GM19468 (cell line): ENCODE measurements around the gene HOXA6.

Source experiments
- ATAC-seq: cut with Tn5 transposase; IDR thresholded peaks from one replicate; pipeline ENCODE4 v1.9.1; 2021; ENCODE audit warnings: mild to moderate bottlenecking, moderate library complexity, moderate number of reproducible peaks; ENCODE audit not compliant: unreplicated experiment; ENCODE audit errors: extremely low read depth

Gene HOXA6

DNA sequence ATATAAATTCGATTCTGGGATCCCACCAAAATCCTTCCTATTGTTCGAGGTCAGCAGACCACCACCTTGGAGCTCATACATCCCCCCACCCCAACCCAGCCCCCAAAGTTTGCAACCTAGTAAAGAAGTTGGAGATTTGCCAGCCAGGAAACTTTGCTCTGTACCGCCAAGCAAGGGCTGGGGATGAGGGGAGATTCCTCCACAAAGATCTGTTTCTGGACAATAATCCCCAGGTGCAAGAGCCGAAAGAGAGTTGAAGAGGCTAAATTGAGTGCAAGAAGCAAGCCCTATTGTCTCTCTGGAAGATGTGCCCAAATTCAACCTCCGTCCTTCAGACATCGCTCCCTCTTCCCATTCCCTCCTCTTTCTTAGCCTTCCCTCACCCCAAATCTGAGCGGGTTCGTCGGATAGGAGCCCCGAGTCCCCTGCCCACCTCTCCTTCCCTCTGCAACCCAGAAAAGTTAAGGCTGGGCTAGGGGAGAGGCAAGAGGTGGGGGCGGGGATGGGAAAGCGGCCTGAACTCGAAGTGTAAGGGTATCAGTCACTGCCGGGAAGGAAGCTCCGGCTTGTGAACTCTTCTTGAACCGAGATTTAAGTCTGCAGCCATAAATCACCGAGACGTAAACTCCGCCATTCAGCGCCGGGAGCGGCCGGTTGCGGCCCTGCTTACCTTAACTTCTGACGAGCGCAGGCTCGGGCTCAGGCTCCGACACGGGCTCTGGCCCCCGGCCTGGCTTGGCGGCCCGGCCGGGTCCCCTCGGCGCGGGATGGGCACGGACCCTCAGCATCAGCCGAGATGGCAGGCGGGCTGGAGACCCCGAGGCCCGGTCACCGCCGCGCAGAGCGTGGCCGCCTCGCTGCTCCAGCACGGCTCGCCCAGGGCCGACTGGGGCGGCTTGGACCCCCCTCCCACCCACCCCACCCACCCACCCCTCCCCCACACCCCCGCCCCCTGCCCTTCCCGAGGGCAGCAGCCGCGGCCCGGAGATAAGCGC is 34.3 kb downstream of the HOXA6 start:
- no peak for ATAC-seq

DNA sequence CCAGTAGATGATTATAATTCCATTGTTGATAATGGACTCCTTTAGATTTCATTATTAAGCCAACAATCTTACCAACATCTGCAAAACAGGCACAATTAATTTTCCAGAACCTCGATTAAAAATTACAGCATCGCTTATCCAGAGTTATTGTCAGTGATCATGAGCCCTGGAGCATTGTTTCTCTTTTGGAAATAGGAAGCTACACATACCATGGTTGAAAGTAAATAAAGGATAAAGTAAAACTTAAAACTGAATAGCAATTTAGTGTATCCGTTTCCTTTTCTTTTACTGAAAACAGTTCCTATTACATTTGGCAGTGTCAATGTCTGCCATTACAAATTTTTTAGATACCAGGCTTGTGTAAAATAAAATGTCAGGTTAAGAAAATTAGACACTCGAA is 35.2 kb downstream of the HOXA6 start:
- ATAC-seq = no peak

DNA sequence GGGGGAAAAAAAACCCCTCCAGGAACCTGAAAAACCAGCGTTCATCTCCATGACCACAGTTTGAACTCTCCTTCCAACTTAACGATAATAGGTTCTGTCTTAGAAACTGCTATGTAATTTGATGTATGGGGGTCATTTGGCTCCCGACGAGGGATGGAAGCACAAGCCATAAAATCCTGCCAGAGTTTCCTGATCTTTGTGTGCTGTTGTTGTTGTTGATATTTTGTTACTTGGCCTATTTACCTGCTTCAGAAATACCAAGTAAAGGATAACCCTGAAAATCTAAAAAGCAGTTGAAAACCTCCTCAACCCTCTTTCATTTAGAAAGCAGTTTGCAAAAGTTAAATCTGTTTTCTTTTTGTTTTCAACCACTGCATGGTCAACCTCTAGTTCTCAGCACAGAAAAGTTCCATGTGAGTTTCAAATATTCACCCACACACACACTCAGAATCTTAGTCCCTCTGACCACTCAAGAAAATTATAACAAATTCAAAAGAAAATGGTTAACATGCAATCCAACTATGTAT is 35.8 kb downstream of the HOXA6 start:
- ATAC-seq = no peak

DNA sequence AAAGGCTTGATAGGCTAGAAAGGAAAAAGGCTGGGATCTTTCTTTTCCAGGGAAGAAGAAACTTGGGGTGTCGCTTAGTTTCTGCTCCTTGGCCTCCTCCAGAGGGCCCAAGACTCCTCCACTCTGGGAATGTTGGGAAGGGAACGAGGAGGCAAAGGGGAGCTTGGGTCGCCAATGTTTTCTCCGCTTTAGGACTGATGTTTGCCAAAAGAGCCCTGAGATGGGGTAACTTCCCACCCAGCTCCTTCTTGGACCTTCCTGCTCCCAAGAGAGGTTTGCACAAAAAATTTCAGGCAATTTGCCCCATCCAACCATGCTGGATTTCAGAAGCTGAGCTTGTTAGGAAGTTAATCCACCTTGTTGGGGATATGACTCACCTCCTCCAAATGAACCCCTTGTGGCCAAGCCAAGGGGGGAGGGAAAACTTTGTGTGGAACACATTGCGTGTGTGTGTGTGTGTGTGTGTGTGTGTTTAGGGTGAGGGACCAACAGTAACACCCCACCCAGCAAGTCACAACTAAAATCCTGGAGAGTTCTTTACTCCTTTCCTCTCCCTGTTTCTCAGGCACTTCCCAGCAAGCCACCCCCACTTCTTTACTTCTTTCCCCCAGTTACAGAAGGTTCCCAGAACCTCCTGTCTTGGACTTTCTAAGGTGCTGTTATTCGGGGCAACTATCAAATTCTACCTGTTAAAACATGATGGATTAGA is 36.4 kb downstream of the HOXA6 start:
- no peak for ATAC-seq

DNA sequence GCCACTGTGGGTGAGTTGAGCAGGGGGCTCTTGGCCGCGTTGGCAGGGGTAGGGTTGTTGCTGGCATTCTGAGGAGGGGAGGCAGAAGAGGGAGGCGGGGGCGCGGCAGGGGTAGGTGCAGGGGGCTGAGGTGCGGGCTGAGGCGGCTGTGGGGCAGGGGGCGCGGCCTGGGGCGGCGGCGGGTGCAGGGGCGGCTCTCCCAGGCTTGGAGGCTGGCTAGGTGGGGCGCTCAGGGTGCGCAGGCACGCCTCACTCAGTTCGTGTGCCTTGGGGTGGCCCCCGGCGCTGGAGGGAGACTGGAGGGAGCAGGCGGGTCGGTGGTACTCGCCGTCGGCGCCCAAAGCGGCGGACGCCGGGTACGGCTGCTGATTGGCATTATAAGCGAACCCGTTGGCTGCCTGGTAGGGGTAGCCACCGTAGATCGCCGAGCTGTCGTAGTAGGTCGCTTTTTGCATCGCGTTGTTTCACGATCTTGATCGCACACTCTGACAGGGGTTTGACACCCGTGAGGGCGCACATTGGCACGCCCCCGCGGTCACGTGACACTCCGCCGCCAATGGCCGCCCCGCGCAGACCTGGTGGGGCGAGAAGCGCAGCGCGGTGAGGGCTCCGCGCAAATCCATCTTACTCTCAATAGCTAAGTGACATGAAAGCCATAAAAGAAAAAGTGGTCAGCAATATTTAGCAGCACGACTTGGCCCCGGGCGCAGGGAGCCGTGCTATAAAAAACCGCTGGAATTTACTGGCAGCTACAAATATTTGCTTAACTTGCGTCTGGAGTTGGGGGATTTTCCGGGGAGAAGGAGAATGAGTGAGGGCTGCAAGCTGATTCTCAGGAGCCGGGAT is 37.2 kb downstream of the HOXA6 start:
- no peak for ATAC-seq

DNA sequence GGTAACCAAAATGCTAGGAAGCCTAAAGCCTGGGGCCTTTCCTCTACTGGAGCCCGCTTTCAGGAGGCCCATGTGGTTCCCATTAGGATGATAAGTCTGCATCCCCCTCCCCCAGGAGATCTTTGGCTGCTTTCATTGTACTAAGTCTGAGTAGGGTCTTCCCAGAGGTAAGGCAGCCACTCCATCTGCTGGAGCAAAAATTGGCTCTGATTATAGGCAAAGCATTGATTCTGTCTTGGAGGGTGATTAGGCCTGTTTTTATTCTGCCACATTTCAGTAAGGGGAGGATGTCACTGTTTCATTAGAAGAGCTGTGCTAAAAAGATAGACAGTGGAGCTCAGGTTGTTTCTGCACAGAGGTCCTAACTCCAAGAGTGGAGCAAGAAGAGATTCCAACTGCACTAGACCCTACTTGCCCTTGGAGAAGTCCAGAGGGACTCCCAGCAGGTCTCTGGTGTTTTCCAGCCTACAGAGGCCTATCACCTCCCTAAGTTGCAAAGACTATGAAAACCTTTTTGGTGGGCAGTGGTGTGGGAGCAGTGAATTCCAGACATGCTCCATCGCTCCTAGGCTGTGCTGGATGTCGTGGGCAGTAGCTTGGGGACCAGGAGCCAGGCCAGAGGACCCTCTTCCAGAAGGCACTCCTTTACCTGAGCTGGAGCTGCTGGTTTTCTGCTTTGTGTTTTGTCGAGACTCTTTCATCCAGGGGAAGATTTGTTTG is 37.9 kb downstream of the HOXA6 start:
- ATAC-seq = no peak

DNA sequence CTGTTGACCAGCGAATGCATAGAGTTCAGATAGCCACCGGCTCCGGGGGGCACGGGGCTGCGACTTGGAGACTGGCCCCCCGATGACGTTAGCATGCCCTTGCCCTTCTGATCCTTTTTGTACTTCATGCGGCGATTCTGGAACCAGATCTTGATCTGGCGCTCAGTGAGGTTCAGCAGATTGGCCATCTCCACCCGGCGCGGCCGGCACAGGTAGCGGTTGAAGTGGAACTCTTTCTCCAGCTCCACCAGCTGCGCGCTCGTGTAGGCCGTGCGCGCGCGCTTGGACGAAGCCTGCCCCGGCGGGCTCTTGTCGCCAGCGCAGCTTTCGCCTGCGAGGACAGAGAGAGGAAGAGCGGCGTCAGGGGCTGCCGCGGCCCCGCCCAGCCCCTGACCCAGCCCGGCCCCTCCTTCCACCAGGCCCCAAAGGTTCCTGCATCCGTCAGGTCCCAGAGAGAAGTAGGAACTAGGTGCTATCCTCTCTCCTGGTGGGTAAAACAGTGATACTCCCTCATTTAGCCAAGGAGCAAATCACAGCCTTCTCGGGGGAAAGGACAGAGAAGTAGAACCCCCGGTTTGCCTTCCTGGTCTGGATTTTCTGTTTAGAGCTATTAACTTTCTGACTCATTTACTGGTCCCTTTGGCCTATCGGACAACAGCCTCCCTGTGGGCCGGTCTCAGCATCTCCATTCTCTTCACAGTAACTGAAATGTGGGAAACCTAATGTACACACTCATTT is 39.0 kb downstream of the HOXA6 start:
- no peak for ATAC-seq

DNA sequence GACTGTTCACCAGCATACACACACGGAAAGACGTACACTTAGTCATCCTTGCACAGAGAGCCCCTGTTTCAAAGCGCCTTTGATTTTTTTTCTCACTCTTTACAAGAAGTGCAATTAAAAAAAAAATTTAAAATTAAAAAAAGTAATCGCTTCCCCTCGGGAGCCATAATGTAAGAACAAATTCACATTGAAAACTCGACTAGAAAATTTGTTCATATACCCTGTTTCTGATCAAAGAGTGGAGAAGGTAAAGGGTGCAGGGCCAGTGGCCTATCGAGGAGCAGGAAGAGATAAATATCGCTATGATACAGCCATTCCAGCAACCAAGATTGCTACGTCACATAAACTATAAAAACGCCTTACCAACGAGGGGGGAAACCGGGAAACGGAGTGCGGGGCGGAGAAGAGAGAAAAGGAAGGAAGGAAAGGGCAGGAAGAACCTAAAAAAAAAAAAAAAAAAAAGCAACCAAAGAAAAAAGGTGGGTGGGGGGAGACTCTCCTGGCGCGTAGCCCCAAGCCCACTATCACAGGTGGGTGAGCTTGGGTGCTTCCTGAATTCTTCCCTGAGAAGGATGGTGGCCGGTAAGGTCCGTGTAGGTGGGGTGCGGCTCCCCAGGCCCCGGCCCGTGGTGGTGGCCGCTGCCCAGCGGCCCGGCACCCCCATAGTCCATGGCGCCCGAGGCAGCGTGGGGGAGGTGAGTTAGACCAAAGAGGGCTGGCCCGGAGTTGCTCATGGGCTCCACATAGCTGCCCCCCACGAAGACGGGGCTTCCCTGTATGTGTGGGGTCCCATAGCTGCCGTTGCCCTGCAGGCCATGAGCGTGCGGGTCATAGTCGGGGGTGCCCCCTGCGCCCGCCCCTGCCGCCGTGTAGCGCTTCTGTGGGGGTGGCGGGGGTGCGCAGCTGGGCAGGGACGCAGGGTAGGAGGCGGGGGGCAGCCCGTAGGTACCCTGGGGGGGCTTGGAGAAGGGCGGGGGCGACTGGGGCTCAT is 39.9 kb downstream of the HOXA6 start:
- ATAC-seq = no peak

DNA sequence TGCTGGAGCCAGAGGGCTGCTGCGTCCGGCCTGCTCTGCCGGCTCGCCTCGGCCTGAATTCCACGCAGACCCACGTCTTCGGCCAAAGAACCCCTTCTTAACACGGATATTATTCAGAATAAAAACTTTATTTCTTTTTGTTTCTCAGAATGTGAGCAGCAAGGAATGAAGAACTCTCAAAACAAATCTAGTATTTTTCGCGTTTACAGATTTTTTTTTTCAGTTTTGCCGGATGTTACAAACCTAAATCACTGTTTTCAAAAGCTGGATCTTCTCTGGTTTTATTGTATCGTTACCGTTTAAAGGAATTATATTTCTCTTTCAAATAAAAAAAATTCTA is 40.7 kb downstream of the HOXA6 start:
- ATAC-seq = no peak

DNA sequence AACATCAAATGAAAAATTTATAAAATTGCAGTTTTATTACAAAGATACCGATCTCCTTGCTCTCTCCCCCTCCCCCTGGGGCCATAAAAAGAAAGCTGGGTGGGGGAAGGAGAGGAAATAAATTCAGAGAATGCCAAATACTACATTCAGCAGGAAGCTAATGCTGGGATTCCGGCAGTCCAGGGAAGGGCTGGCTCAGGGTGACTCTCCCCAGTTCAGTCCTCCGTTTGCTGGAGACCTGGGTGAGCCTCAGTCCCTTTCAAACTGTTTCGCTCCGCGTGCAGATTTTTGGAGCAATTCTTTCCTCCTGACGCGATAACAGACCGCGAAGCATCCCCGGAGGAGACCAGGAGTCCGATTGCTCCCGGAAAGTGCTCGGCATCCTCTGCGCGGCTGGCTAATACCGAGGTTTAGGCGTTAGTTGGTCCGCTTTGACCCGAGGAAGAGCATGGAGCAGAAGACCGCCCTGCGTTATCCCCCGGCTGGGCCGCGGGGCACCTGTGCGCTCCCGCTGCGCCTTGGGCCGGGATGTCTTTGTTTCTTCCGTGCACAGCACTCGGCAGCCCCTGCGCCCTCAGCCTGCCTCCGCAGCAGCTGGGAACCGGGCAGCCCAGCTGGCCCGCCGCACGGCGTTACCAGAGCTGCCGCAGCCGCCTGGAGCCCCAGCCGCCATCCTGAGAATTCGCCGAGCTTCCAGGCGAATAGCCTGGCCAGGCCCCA is 41.2 kb downstream of the HOXA6 start:
- no peak for ATAC-seq

DNA sequence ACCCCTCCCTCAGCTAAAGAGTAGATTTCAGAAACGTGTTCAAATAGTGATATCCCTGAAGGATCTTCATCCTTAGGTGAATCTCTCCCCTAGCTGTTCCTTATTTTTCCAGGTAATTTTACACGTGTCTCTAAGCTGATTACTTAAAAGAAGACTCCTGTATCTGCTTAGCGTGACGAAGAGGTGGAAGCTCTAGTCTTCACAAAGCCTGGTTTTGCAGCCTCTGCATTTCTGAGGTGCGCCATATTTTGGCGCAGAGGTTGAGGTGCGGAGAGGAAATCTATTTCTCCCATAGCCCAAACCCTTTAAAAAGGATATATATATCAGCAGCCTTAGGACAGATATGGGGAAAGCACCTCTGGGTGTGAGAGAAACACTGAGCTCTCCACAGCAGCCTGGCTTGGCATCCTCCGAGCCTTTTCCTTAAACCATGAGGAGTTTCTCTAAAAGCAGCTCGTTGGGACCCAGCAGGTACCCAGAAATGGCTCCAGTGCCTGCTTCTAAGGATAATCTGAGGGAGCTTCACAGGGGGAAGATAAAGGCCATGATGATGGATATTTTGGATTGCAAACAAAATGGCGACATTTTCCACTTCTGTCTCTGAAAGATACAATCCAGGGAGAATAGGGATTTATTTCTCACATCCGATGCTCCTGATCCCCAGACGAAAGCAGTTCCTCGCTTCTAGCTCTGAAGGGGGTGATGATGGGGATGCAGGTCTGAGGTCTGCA is 42.1 kb downstream of the HOXA6 start:
- ATAC-seq = no peak

DNA sequence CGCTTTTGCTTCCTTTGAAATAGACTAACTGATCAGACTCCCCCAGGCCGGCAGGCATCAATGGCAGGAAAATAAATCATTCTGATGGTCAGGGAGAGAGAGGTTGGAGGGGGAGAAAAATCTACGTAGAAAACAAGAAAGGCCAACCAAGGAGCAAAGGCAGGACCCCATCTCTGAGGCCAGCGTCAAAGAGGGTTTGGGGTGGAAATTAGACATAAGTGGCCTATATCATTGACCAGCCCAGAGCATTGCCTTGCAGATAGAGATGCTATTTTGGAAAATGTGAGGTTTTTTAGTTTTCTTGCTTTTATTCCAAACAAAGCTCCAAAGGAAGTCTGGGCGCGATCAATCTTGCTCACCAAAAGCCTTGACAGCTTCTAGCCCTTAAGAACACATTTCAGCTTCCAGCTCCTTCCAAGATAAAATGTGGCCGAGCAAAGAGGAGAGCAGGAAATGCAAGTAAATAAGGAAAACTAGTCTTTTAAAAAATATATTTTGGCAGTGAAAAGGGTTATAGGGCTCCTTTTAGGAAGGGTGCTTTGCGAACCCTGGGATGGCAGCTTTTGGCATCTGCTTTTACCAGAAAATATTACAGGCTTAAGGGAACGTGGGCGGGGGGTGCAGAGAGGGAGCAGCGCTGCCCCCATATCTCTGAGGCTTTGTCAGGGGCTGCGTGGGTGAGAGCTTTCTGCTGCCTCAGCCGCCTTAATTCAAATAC is 43.1 kb downstream of the HOXA6 start:
- no peak for ATAC-seq

DNA sequence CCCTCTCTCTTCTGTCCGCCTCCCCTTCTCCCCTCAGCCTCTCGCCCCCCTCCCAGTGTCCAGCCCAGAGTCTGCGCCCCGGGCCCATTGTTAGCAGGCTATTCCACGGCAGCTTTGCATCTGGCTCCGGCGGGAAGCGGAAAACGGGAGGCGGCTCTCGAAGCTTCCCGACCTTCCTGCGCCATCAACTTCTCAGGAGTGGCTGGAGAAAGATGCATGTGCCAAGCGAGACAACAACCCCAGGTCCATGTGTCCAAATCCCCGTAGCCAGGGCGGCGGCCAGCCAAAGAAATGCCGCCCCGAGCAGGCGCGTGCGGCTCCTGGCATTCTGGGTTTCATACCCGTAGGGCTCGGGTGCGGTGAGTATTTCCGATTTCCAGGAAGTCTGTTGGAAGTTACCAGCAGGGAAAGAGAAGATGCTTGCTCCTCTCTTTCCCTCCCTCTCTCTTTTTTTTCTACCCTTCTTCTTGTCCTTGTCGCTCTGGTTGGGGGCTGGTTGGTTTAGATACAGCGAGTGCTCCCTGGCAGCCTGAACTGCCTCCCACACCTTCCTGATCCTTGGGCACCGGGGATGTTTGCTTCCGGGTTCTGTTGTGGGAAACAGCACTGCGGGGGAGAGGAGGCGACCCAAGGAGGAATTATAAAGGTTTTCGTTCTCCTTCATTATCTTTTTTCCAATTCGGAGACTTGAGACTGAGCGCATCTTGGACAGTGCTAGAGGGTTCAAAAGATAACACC is 43.9 kb downstream of the HOXA6 start:
- no peak for ATAC-seq

DNA sequence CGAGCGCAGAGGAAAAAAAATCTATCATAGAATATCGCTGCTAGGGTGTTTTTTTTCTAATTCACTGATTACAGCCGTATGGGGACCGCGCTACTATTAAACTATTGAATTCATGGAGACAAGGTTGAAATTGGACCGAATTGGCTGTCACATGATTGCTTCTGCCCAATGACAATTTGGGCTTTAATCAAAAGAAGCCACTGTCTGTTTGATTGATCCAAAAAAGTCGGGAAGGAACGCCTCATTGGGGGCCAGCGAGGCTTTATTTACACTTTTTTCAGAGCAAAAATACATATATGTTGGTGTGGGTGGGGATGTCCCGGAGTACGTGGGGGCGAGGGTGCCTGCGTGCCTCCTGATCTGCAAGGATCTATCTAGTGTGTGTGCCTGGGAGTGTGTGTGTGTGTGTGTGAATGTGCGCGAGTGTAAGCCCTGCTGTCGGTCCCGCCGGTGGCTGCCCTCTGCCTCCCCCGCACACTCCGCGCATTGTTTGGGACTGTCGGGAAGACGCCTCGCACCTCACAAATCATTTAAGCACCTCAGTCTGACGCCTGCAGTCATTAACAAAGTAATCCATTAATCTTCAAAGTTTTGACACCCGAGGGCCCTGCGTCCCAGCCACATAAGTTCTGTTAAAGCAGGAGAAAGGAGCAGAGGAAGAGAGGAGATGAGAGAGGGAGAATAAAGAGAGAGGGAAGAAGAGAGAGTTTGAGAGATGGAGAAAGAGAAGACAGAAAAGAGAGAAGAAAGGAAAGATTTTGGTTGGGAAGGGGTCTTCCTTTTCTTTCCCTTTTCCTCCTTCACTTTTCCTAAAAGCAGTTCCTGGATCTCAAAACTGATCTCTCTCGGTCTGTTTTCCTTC is 44.8 kb downstream of the HOXA6 start, which contains the start of gene HOXA2:
TSS of gene HOXA2 (minus strand) at position 103 of the 862 bp plus-strand sequence. CDS start 183 bp downstream, outside the sequence.
- no peak for ATAC-seq
